GM20000 (cell line): Measurements from ENCODE around the gene MSANTD1.
A peak's percentile ranks its signal among the peaks of the same experiment; 100 is the strongest.

Source experiments
- DNase-seq: peaks from one replicate; pipeline ENCODE4 v3.0.0; 2012; ENCODE audit warnings: low spot score
- CTCF ChIP-seq: IDR thresholded peaks from 2 replicates; pipeline ENCODE4 v1.5.1; 2012; ENCODE audit warnings: mild to moderate bottlenecking, control low read depth; ENCODE audit errors: extremely low read depth, missing control alignments

MSANTD1 gene

GRCh38 chr4:3302173-3302785 is 53.3 kb downstream of the MSANTD1 start:
- TF ChIP-seq CTCF, result no peak
- peak; percentile 64 for DNase-seq

GRCh38 chr4:3302786-3303564 is 54.0 kb downstream of the MSANTD1 start:
- no peak for TF ChIP-seq CTCF
- no peak for DNase-seq

GRCh38 chr4:3303565-3303824 is 54.5 kb downstream of the MSANTD1 start:
- DNase-seq, result no peak

GRCh38 chr4:3303923-3304710 is 55.2 kb downstream of the MSANTD1 start:
- no peak for TF ChIP-seq CTCF
- DNase-seq, result no peak

More at GRCh38 chr4:3303565-3303824, 54.5 kb downstream of the MSANTD1 start:
- no peak for TF ChIP-seq CTCF

GRCh38 chr4:3304831-3305609 is 56.1 kb downstream of the MSANTD1 start:
- no peak for DNase-seq
- TF ChIP-seq CTCF, result no peak

- no peak for DNase-seq
- TF ChIP-seq CTCF, result no peak
Observed at GRCh38 chr4:3305610-3306371, 56.8 kb downstream of the MSANTD1 start.
